ENCODE measurements around the gene MARVELD2.
"Not testable (repeated sequence)": the region's sequence is repeated elsewhere in the genome, so short reads cannot be mapped to it uniquely, and the experiment has no call there.

The MARVELD2 gene

GRCh38 chr5:69450116-69450515 is 35.2 kb downstream of the MARVELD2 start:
- DNase-seq (ENCODE audit: low spot score) = no peak

GRCh38 chr5:69450527-69450926 is 35.6 kb downstream of the MARVELD2 start:
- not testable (repeated sequence) for DNase-seq (ENCODE audit: low spot score)

- DNase-seq (ENCODE audit: low spot score) = no peak
Observed at GRCh38 chr5:69451941-69452647, 37.2 kb downstream of the MARVELD2 start.

- not testable (repeated sequence) for DNase-seq (ENCODE audit: low spot score)
Observed at GRCh38 chr5:69453487-69453886, 38.6 kb downstream of the MARVELD2 start.

- DNase-seq (ENCODE audit: low spot score) = no peak
Observed at GRCh38 chr5:69454460-69455249, 39.7 kb downstream of the MARVELD2 start.

- DNase-seq (ENCODE audit: low spot score) = not testable (repeated sequence)
Observed at GRCh38 chr5:69455428-69455988, 40.6 kb downstream of the MARVELD2 start.

GRCh38 chr5:69462170-69462569 is 47.3 kb downstream of the MARVELD2 start:
- DNase-seq (ENCODE audit: low spot score) = no peak

GRCh38 chr5:69466375-69466774 is 51.5 kb downstream of the MARVELD2 start:
- DNase-seq (ENCODE audit: low spot score) = not testable (repeated sequence)

GRCh38 chr5:69467442-69468225 is 52.7 kb downstream of the MARVELD2 start:
- no peak for DNase-seq (ENCODE audit: low spot score)

GRCh38 chr5:69468631-69469030 is 53.7 kb downstream of the MARVELD2 start:
- no peak for DNase-seq (ENCODE audit: low spot score)

- not testable (repeated sequence) for DNase-seq (ENCODE audit: low spot score)
Observed at GRCh38 chr5:69471516-69471915, 56.6 kb downstream of the MARVELD2 start.

GRCh38 chr5:69472535-69473143 is 57.7 kb downstream of the MARVELD2 start:
- DNase-seq (ENCODE audit: low spot score) = not testable (repeated sequence)

GRCh38 chr5:69477170-69477569 is 62.3 kb downstream of the MARVELD2 start:
- no peak for DNase-seq (ENCODE audit: low spot score)

- not testable (repeated sequence) for DNase-seq (ENCODE audit: low spot score)
Observed at GRCh38 chr5:69478296-69478695, 63.4 kb downstream of the MARVELD2 start.

- DNase-seq (ENCODE audit: low spot score) = no peak
Observed at GRCh38 chr5:69484891-69485290, 70.0 kb downstream of the MARVELD2 start.

GRCh38 chr5:69485471-69485870 is 70.6 kb downstream of the MARVELD2 start:
- DNase-seq (ENCODE audit: low spot score) = no peak

- DNase-seq (ENCODE audit: low spot score) = no peak
Observed at GRCh38 chr5:69489246-69489645, 74.3 kb downstream of the MARVELD2 start.

GRCh38 chr5:69491027-69491426 is 76.1 kb downstream of the MARVELD2 start:
- DNase-seq (ENCODE audit: low spot score) = no peak

GRCh38 chr5:69491838-69492390 is 77.0 kb downstream of the MARVELD2 start:
- DNase-seq (ENCODE audit: low spot score) = peak; percentile 31

- peak; percentile 89 for DNase-seq (ENCODE audit: low spot score)
Observed at GRCh38 chr5:69492391-69492922, 77.5 kb downstream of the MARVELD2 start, which contains the start of gene OCLN. Gene OCLN, plus strand, starts transcription at chr5:69492790. Its CDS starts 11,455 bp downstream, at chr5:69504245.

- peak; percentile 51 for DNase-seq (ENCODE audit: low spot score)
Observed at GRCh38 chr5:69492923-69493395, 78.0 kb downstream of the MARVELD2 start.

Measured in SW480 (cell line).